GM19395 (cell line): ENCODE measurements around the gene UVRAG.

Source experiments
- ATAC-seq: cut with Tn5 transposase; IDR thresholded peaks from one replicate; pipeline ENCODE4 v1.9.1; 2021; ENCODE audit warnings: mild to moderate bottlenecking, moderate library complexity; ENCODE audit not compliant: unreplicated experiment

Gene UVRAG

GRCh38 chr11:75814677-75815344 is at the start of gene UVRAG:
TSS of gene UVRAG (plus strand) at chr11:75815210. CDS start at chr11:75815408, 198 bp downstream.
- ATAC-seq = peak; percentile 76

- ATAC-seq = no peak
Observed at GRCh38 chr11:75766443-75767227, 48.4 kb upstream of the UVRAG start.

GRCh38 chr11:75767228-75767572 is 47.8 kb upstream of the UVRAG start:
- no peak for ATAC-seq

- ATAC-seq = no peak
Observed at GRCh38 chr11:75767793-75768111, 47.3 kb upstream of the UVRAG start.

- ATAC-seq = peak; percentile 69
Observed at GRCh38 chr11:75768112-75768908, 46.7 kb upstream of the UVRAG start, which contains the start of gene DGAT2. TSS of gene DGAT2 (plus strand) at chr11:75768778. CDS start at chr11:75768992, 214 bp downstream.

- no peak for ATAC-seq
Observed at GRCh38 chr11:75768909-75769771, 45.9 kb upstream of the UVRAG start.

GRCh38 chr11:75770102-75770501 is 44.9 kb upstream of the UVRAG start:
- ATAC-seq = no peak

- no peak for ATAC-seq
Observed at GRCh38 chr11:75771646-75772410, 43.2 kb upstream of the UVRAG start.

- ATAC-seq = peak; percentile 94
Observed at GRCh38 chr11:75773595-75774353, 41.2 kb upstream of the UVRAG start.

GRCh38 chr11:75775056-75775455 is 40.0 kb upstream of the UVRAG start:
- no peak for ATAC-seq

- no peak for ATAC-seq
Observed at GRCh38 chr11:75776546-75776945, 38.5 kb upstream of the UVRAG start.

- no peak for ATAC-seq
Observed at GRCh38 chr11:75777461-75778110, 37.4 kb upstream of the UVRAG start.

- no peak for ATAC-seq
Observed at GRCh38 chr11:75778962-75779361, 36.0 kb upstream of the UVRAG start.

GRCh38 chr11:75779960-75780359 is 35.0 kb upstream of the UVRAG start:
- no peak for ATAC-seq

- ATAC-seq = no peak
Observed at GRCh38 chr11:75780888-75781287, 34.1 kb upstream of the UVRAG start.

GRCh38 chr11:75781296-75781695 is 33.7 kb upstream of the UVRAG start:
- ATAC-seq = no peak

- ATAC-seq = no peak
Observed at GRCh38 chr11:75781831-75782230, 33.2 kb upstream of the UVRAG start.

- no peak for ATAC-seq
Observed at GRCh38 chr11:75782540-75783263, 32.3 kb upstream of the UVRAG start.
